Liver (tissue), 9 donors: Measurements from ENCODE around the gene TMEM139. TPM values are rescaled to one million over a fixed set of nuclear protein-coding genes. Genes with fewer than 3 reads are reported as not detected.

Experiments used
- DNase-seq: peaks from one replicate; pipeline ENCODE4 v3.0.0-alpha.2; 2017; ENCODE audit warnings: low spot score
- H3K27ac ChIP-seq, 2 donors: one replicate each; pipeline ENCODE4 v1.7.0; 2013; ENCODE audit warnings: inconsistent platforms in 2 of 2, low read length in 2 of 2, control low read depth in 1 of 2, low read depth in 1 of 2, mild to moderate bottlenecking in 1 of 2
- H3K27me3 ChIP-seq, 4 donors: one replicate each; pipeline versions ENCODE4 v1.6.1 to v1.7.0; 2013; ENCODE audit warnings: low read length in 3 of 4, inconsistent platforms in 1 of 4, mild to moderate bottlenecking in 1 of 4, moderate library complexity in 1 of 4; ENCODE audit not compliant: control insufficient read depth in 4 of 4, insufficient read depth in 4 of 4
- H3K36me3 ChIP-seq, 4 donors: one replicate each; pipeline versions ENCODE4 v1.6.1 to v1.7.0; 2013; ENCODE audit warnings: low read length in 3 of 4, mild to moderate bottlenecking in 3 of 4, low read depth in 1 of 4, moderate library complexity in 1 of 4; ENCODE audit not compliant: control insufficient read depth in 4 of 4, insufficient read depth in 3 of 4
- H3K4me1 ChIP-seq, 4 donors: one replicate each; pipeline versions ENCODE4 v1.6.1 to v1.7.0; 2013; ENCODE audit warnings: low read length in 3 of 4, mild to moderate bottlenecking in 3 of 4, moderate library complexity in 1 of 4; ENCODE audit not compliant: control insufficient read depth in 4 of 4, insufficient read depth in 4 of 4
- H3K4me3 ChIP-seq, 3 donors: one replicate each; pipeline versions ENCODE4 v1.6.1 to v1.7.0; 2013; ENCODE audit warnings: low read length in 3 of 3, control low read depth in 1 of 3, low read depth in 1 of 3, mild to moderate bottlenecking in 1 of 3
- H3K9ac ChIP-seq, 2 donors: one replicate each; pipeline ENCODE4 v1.7.0; 2013; ENCODE audit warnings: low read length in 2 of 2, mild to moderate bottlenecking in 2 of 2, moderate library complexity in 2 of 2, control low read depth in 1 of 2, low read depth in 1 of 2
- H3K9me3 ChIP-seq, 4 donors: one replicate each; pipeline versions ENCODE4 v1.6.1 to v1.7.0; 2013; ENCODE audit warnings: low read length in 3 of 4; ENCODE audit not compliant: control insufficient read depth in 4 of 4
- EGR1 ChIP-seq, 2 donors: IDR thresholded peaks; 2 replicates each; pipeline ENCODE4 v1.6.1; 2016 to 2018; ENCODE audit warnings: antibody characterized with exemption in 2 of 2, low read depth in 2 of 2
- FOXA1 ChIP-seq: IDR thresholded peaks from 2 replicates; pipeline ENCODE4 v1.6.1; 2016; ENCODE audit warnings: antibody characterized with exemption
- FOXA2 ChIP-seq: IDR thresholded peaks from 2 replicates; pipeline ENCODE4 v1.6.1; 2016; ENCODE audit warnings: antibody characterized with exemption
- GABPA ChIP-seq, 2 donors: IDR thresholded peaks in 1 of 2; conservative IDR thresholded peaks in 1 of 2; 2 replicates each; pipeline ENCODE4 v1.6.1; 2016; ENCODE audit warnings: antibody characterized with exemption in 2 of 2, mild to moderate bottlenecking in 1 of 2, moderate library complexity in 1 of 2
- HNF4A ChIP-seq, 2 donors: conservative IDR thresholded peaks; 2 replicates each; pipeline ENCODE4 v1.6.1; 2016; ENCODE audit warnings: antibody characterized with exemption in 2 of 2, mild to moderate bottlenecking in 2 of 2
- HNF4G ChIP-seq: IDR thresholded peaks from 2 replicates; pipeline ENCODE4 v1.6.1; 2016; ENCODE audit warnings: antibody characterized with exemption
- JUND ChIP-seq, 2 donors: IDR thresholded peaks; 2 replicates each; pipeline ENCODE4 v1.6.1; 2016; ENCODE audit warnings: antibody characterized with exemption in 2 of 2
- MAX ChIP-seq: IDR thresholded peaks from 2 replicates; pipeline ENCODE4 v1.6.1; 2016; ENCODE audit warnings: antibody characterized with exemption
- NR2F2 ChIP-seq: IDR thresholded peaks from 2 replicates; pipeline ENCODE4 v1.6.1; 2016; ENCODE audit warnings: antibody characterized with exemption
- RAD21 ChIP-seq, 2 donors: IDR thresholded peaks; 2 replicates each; pipeline ENCODE4 v1.6.1; 2016; ENCODE audit warnings: antibody characterized with exemption in 2 of 2, mild to moderate bottlenecking in 2 of 2
- REST ChIP-seq: IDR thresholded peaks from 2 replicates; pipeline ENCODE4 v1.6.1; 2016; ENCODE audit warnings: antibody characterized with exemption, mild to moderate bottlenecking
- RXRA ChIP-seq, 2 donors: IDR thresholded peaks; 2 replicates each; pipeline ENCODE4 v1.6.1; 2017 to 2018; ENCODE audit warnings: antibody characterized with exemption in 2 of 2, mild to moderate bottlenecking in 1 of 2
- SP1 ChIP-seq: IDR thresholded peaks from 2 replicates; pipeline ENCODE4 v1.6.1; 2018; ENCODE audit warnings: antibody characterized with exemption, mild to moderate bottlenecking
- TAF1 ChIP-seq: conservative IDR thresholded peaks from 2 replicates; pipeline ENCODE4 v1.6.1; 2016; ENCODE audit warnings: antibody characterized with exemption, mild to moderate bottlenecking
- YY1 ChIP-seq: IDR thresholded peaks from 2 replicates; pipeline ENCODE4 v1.6.1; 2016; ENCODE audit warnings: antibody characterized with exemption, mild to moderate bottlenecking
- WGBS: extraction: QIAGEN DNeasy Blood & Tissue Kit; methylation state at CpG from one replicate; pipeline ENCODE4 v1.1.7; 2013; 5-methylcytosine and 5-hydroxymethylcytosine counted together
- polyA plus RNA-seq, 2 donors: library from polyadenylated mRNA; stranded (reverse) in 1 of 2; unstranded in 1 of 2; fragments of 200-250 nt in 1 of 2; fragments of >200 nt in 1 of 2; fragmentation: Nextera tagmentation in 1 of 2; extraction: Ambion mirVana in 1 of 2; gene quantifications; one replicate each; pipeline versions ENCODE4 v1.2.1 to v1.2.3, GENCODE V29; 2013 to 2015
- total RNA-seq, 2 donors: library from RNA; depleted of rRNA; stranded (reverse); fragments of >200 nt; gene quantifications; one replicate each; pipeline ENCODE4 v1.2.3, GENCODE V29; 2014
- TF ChIP-seq, protein P1 (sequence below): IDR thresholded peaks from 2 replicates; pipeline ENCODE4 v1.6.1; 2016; ENCODE audit warnings: antibody characterized with exemption
- TF ChIP-seq, protein P2 (sequence below): IDR thresholded peaks from 2 replicates; pipeline ENCODE4 v1.6.1; 2016; ENCODE audit warnings: antibody characterized with exemption
- TF ChIP-seq, protein P3 (sequence below): fragments of 150-350 bp; IDR thresholded peaks from 2 replicates; pipeline ENCODE4 v1.5.1; 2017; ENCODE audit warnings: improper control_type of control experiment, low read depth, low read length; ENCODE audit not compliant: missing input control
- donor health status: healthy.
- donor health status: healthy.
- donor health status: healthy.
- donor health status: healthy.
- donor health status: healthy.

Gene TMEM139
- total and polyA plus RNA-seq, 4 donors, result 3.0 to 8.6 (median 5.5) TPM

GRCh38 chr7:143304938-143305337, 20.2 kb downstream of the TMEM139 start:
- WGBS, result 89% methylated on average over 6 of the region's 6 CpGs
- Histone ChIP-seq H3K9me3 (no peaks in the 10 kb centered on the region), H3K4me1 (peaks cover 0 to 11% (median 9%) of the 10 kb centered on the region in 4 donors), H3K27ac (no peak overlapping the region), H3K4me3 (no peak overlapping the region), H3K36me3 (peaks cover 10 to 53% (median 44%) of the 10 kb centered on the region in 4 donors), H3K27me3 (no peaks in the 10 kb centered on the region), H3K9ac (no peak overlapping the region)
- no peak for DNase-seq
- no peak for TF ChIP-seq REST
- TF ChIP-seq RAD21 (IDR thresholded peaks at IDR 0.05), result no peak
- TF ChIP-seq RXRA (IDR thresholded peaks at IDR 0.05), result no peak
- TF ChIP-seq YY1, result no peak
- TF ChIP-seq GABPA (IDR thresholded peaks at IDR 0.05 in 1 of 2, conservative IDR thresholded peaks at IDR 0.05 in 1 of 2), result no peak
- TF ChIP-seq TAF1, result no peak

DNA sequence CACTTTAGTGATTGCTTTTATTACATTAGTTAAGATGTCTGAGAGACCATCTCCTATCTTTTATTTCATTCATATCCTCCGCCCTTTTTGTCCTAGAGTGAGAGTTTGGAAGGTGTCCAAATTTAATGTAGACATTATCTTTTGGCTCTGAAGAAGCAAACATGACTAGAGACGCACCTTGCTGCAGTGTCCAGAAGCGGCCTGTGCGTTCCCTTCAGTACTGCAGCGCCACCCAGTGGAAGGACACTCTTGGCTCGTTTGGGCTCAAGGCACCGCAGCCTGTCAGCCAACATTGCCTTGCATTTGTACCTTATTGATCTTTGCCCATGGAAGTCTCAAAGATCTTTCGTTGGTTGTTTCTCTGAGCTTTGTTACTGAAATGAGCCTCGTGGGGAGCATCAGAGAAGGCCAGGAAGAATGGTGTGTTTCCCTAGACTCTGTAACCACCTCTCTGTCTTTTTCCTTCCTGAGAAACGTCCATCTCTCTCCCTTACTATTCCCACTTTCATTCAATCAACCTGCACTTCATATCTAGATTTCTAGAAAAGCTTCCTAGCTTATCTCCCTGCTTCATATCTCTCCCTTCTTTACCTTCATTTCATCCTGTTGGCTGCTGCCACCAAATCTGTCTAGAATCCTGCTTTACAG, 20.8 kb downstream of the TMEM139 start:
- no peak overlapping the region for H3K27ac ChIP-seq
- peaks cover 8 to 50% (median 41%) of the 10 kb centered on the region in 4 donors for H3K36me3 ChIP-seq
- H3K4me3 ChIP-seq, result no peak overlapping the region
- peaks cover 0 to 10% (median 8%) of the 10 kb centered on the region in 4 donors for H3K4me1 ChIP-seq
- DNase-seq, result peak; percentile 81
- 21% methylated on average over 10 of the region's 10 CpGs for WGBS
- TF ChIP-seq MAX (no peak), YY1 (no peak), SP1 (no peak), RXRA (IDR thresholded peaks at IDR 0.05) (peak; percentile 37 to 52), RAD21 (IDR thresholded peaks at IDR 0.05) (peak; percentile 96 to 99), NR2F2 (no peak), FOXA2 (no peak), REST (no peak), GABPA (IDR thresholded peaks at IDR 0.05 in 1 of 2, conservative IDR thresholded peaks at IDR 0.05 in 1 of 2) (no peak), HNF4G (peak; percentile 32), EGR1 (IDR thresholded peaks at IDR 0.05; ENCODE audit: low read depth in 2 of 2) (no peak), JUND (IDR thresholded peaks at IDR 0.05) (no peak), HNF4A (conservative IDR thresholded peaks at IDR 0.05) (peak; percentile 53 to 71), TAF1 (no peak), FOXA1 (no peak)
- TF ChIP-seq, protein P1, sequence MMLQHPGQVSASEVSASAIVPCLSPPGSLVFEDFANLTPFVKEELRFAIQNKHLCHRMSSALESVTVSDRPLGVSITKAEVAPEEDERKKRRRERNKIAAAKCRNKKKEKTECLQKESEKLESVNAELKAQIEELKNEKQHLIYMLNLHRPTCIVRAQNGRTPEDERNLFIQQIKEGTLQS, result no peak
- TF ChIP-seq, protein P2, sequence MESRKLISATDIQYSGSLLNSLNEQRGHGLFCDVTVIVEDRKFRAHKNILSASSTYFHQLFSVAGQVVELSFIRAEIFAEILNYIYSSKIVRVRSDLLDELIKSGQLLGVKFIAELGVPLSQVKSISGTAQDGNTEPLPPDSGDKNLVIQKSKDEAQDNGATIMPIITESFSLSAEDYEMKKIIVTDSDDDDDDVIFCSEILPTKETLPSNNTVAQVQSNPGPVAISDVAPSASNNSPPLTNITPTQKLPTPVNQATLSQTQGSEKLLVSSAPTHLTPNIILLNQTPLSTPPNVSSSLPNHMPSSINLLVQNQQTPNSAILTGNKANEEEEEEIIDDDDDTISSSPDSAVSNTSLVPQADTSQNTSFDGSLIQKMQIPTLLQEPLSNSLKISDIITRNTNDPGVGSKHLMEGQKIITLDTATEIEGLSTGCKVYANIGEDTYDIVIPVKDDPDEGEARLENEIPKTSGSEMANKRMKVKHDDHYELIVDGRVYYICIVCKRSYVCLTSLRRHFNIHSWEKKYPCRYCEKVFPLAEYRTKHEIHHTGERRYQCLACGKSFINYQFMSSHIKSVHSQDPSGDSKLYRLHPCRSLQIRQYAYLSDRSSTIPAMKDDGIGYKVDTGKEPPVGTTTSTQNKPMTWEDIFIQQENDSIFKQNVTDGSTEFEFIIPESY, result no peak
- TF ChIP-seq, protein P3, sequence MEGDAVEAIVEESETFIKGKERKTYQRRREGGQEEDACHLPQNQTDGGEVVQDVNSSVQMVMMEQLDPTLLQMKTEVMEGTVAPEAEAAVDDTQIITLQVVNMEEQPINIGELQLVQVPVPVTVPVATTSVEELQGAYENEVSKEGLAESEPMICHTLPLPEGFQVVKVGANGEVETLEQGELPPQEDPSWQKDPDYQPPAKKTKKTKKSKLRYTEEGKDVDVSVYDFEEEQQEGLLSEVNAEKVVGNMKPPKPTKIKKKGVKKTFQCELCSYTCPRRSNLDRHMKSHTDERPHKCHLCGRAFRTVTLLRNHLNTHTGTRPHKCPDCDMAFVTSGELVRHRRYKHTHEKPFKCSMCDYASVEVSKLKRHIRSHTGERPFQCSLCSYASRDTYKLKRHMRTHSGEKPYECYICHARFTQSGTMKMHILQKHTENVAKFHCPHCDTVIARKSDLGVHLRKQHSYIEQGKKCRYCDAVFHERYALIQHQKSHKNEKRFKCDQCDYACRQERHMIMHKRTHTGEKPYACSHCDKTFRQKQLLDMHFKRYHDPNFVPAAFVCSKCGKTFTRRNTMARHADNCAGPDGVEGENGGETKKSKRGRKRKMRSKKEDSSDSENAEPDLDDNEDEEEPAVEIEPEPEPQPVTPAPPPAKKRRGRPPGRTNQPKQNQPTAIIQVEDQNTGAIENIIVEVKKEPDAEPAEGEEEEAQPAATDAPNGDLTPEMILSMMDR, result peak; percentile 93
- H3K27me3 ChIP-seq, result no peaks in the 10 kb centered on the region
- no peak overlapping the region for H3K9ac ChIP-seq
- H3K9me3 ChIP-seq, result no peaks in the 10 kb centered on the region
